IMR-90 (cell line): ENCODE results near the gene DHRS3. TPM values are rescaled to one million over a fixed set of nuclear protein-coding genes. Genes with fewer than 3 reads are reported as not detected.

Experiments
- ATAC-seq: fragments of 200-7000 bp; cut with Tn5 transposase; 2 replicates; pipeline ENCODE4 v1.9.1; 2020; ENCODE audit warnings: low read depth, mild to moderate bottlenecking, moderate library complexity
- BruUV-seq: library from RNA; stranded (reverse); fragments of 400-500 nt; replicated peaks from 2 replicates; lab custom pipeline; 2021; lab: Mats Ljungman, UMichigan
- CTCF ChIA-PET: fragments of 300-600 bp; formaldehyde crosslinking; extraction: SDS; loops from one replicate; lab custom pipeline; 2021; ENCODE audit warnings: antibody characterized with exemption; lab: Yijun Ruan, JAX
- POLR2A ChIA-PET: fragments of 300-600 bp; sonication (Branson Sonifier 250); formaldehyde crosslinking; loops from one replicate; lab custom pipeline; 2022; ENCODE audit warnings: antibody characterized with exemption; ENCODE audit not compliant: unreplicated experiment; lab: Charles Lee
- DNase-seq: peaks from one replicate; pipeline ENCODE4 v3.0.0; 2013
- H2AFZ ChIP-seq: replicated peaks from 2 replicates; pipeline ENCODE3; 2013; ENCODE audit warnings: low read length, mild to moderate bottlenecking; ENCODE audit not compliant: poor library complexity
- H2AK5ac ChIP-seq: 2 replicates; pipeline ENCODE4 v1.6.1; 2013; ENCODE audit warnings: low read depth, low read length, inconsistent platforms
- H2AK9ac ChIP-seq: replicated peaks from 2 replicates; pipeline ENCODE3; 2013; ENCODE audit warnings: mild to moderate bottlenecking, low read depth, low read length, moderate library complexity; ENCODE audit not compliant: poor library complexity
- H2BK120ac ChIP-seq: 2 replicates; pipeline ENCODE4 v1.6.1; 2013; ENCODE audit warnings: low read depth, low read length, inconsistent platforms
- H2BK15ac ChIP-seq: 3 replicates; pipeline ENCODE4 v1.6.1; 2013; ENCODE audit warnings: low read depth, low read length, inconsistent platforms
- H2BK20ac ChIP-seq: 2 replicates; pipeline ENCODE4 v1.6.1; 2013; ENCODE audit warnings: low read depth, mild to moderate bottlenecking, inconsistent platforms, low read length, moderate library complexity
- H2BK5ac ChIP-seq: 2 replicates; pipeline ENCODE4 v1.6.1; 2013; ENCODE audit warnings: mild to moderate bottlenecking, low read depth, low read length, inconsistent platforms; ENCODE audit not compliant: poor library complexity, severe bottlenecking
- H3K14ac ChIP-seq: replicated peaks from 2 replicates; pipeline ENCODE4 v1.6.1; 2013; ENCODE audit warnings: low read depth, low read length, inconsistent platforms
- H3K18ac ChIP-seq: 2 replicates; pipeline ENCODE4 v1.6.1; 2013; ENCODE audit warnings: low read depth, low read length, control low read depth
- H3K23ac ChIP-seq: 2 replicates; pipeline ENCODE4 v1.6.1; 2013; ENCODE audit warnings: low read depth, low read length, inconsistent platforms
- H3K27ac ChIP-seq: 2 replicates; pipeline ENCODE4 v1.5.1; 2013; ENCODE audit warnings: mild to moderate bottlenecking, control low read depth, low read length; ENCODE audit not compliant: insufficient read depth
- H3K27me3 ChIP-seq: 2 replicates; pipeline ENCODE4 v1.6.1; 2013; ENCODE audit warnings: low read length; ENCODE audit not compliant: control insufficient read depth, insufficient read depth
- H3K36me3 ChIP-seq: 2 replicates; pipeline ENCODE4 v1.6.1; 2013; ENCODE audit warnings: low read length, mixed read lengths; ENCODE audit not compliant: control insufficient read depth, insufficient read depth
- H3K4ac ChIP-seq: 2 replicates; pipeline ENCODE4 v1.6.1; 2013; ENCODE audit warnings: low read depth, low read length, inconsistent platforms
- H3K4me1 ChIP-seq: 2 replicates; pipeline ENCODE4 v1.6.1; 2013; ENCODE audit warnings: low read length, mixed read lengths; ENCODE audit not compliant: control insufficient read depth, insufficient read depth
- H3K4me2 ChIP-seq: 2 replicates; pipeline ENCODE4 v1.6.1; 2013; ENCODE audit warnings: low read depth, mild to moderate bottlenecking, control low read depth, low read length, moderate library complexity
- H3K4me3 ChIP-seq: 2 replicates; pipeline ENCODE4 v1.5.1; 2013; ENCODE audit warnings: low read depth, mild to moderate bottlenecking, control low read depth, low read length, moderate library complexity; ENCODE audit not compliant: insufficient read depth
- H3K56ac ChIP-seq: 2 replicates; pipeline ENCODE4 v1.6.1; 2013; ENCODE audit warnings: low read length, inconsistent platforms; ENCODE audit not compliant: insufficient read depth; ENCODE audit errors: extremely low read depth
- H3K79me1 ChIP-seq, 2 experiments: 2 replicates each; pipeline ENCODE4 v1.6.1; 2013; ENCODE audit warnings: low read length in 2 of 2, inconsistent platforms in 1 of 2, low read depth in 1 of 2
- H3K9ac ChIP-seq: 2 replicates; pipeline ENCODE4 v1.6.1; 2013; ENCODE audit warnings: low read depth, low read length, control low read depth
- H3K9me1 ChIP-seq: 2 replicates; pipeline ENCODE4 v1.6.1; 2013; ENCODE audit warnings: low read length, inconsistent platforms; ENCODE audit not compliant: insufficient read depth
- H3K9me3 ChIP-seq: 2 replicates; pipeline ENCODE4 v1.6.1; 2013; ENCODE audit warnings: low read length; ENCODE audit not compliant: control insufficient read depth, insufficient read depth
- H4K20me1 ChIP-seq: 2 replicates; pipeline ENCODE4 v1.6.1; 2013; ENCODE audit warnings: low read length, inconsistent platforms; ENCODE audit not compliant: insufficient read depth
- H4K5ac ChIP-seq: 2 replicates; pipeline ENCODE4 v1.6.1; 2013; ENCODE audit warnings: mild to moderate bottlenecking, low read depth, low read length, control low read depth
- H4K8ac ChIP-seq, 2 experiments: 2 replicates each; pipeline ENCODE4 v1.6.1; 2013; ENCODE audit warnings: low read depth in 2 of 2, low read length in 2 of 2, control low read depth in 1 of 2, inconsistent platforms in 1 of 2
- H4K91ac ChIP-seq: 2 replicates; pipeline ENCODE4 v1.6.1; 2013; ENCODE audit warnings: low read depth, low read length, inconsistent platforms; ENCODE audit not compliant: insufficient read depth
- BHLHE40 ChIP-seq: fragments of 150-350 bp; IDR thresholded peaks from 2 replicates; pipeline ENCODE4 v1.6.1; 2016; ENCODE audit warnings: mild to moderate bottlenecking, low read depth, low read length
- CEBPB ChIP-seq: IDR thresholded peaks from 2 replicates; pipeline ENCODE4 v1.6.1; 2012; ENCODE audit warnings: low read depth, low read length, improper control_type of control experiment
- CHD1 ChIP-seq: IDR thresholded peaks from 2 replicates; pipeline ENCODE4 v1.6.1; 2012; ENCODE audit warnings: low read depth, low read length, improper control_type of control experiment
- FOS ChIP-seq: fragments of 150-350 bp; IDR thresholded peaks from 2 replicates; pipeline ENCODE4 v1.6.1; 2016; ENCODE audit warnings: low read depth, low read length
- MAFK ChIP-seq: IDR thresholded peaks from 2 replicates; pipeline ENCODE4 v1.6.1; 2012; ENCODE audit warnings: low read depth, low read length, improper control_type of control experiment
- MAZ ChIP-seq: IDR thresholded peaks from 2 replicates; pipeline ENCODE4 v1.6.1; 2012; ENCODE audit warnings: low read depth, mild to moderate bottlenecking, low read length, improper control_type of control experiment, moderate library complexity, borderline replicate concordance
- MXI1 ChIP-seq: IDR thresholded peaks from 2 replicates; pipeline ENCODE4 v1.6.1; 2012; ENCODE audit warnings: low read depth, mild to moderate bottlenecking, low read length, moderate library complexity, borderline replicate concordance
- NFE2L2 ChIP-seq: fragments of 150-350 bp; IDR thresholded peaks from 2 replicates; pipeline ENCODE4 v1.6.1; 2016; ENCODE audit warnings: low read depth, mild to moderate bottlenecking, low read length
- POLR2A ChIP-seq: IDR thresholded peaks from 2 replicates; pipeline ENCODE4 v1.6.1; 2012; ENCODE audit warnings: mild to moderate bottlenecking, low read depth, low read length
- RAD21 ChIP-seq: IDR thresholded peaks from 2 replicates; pipeline ENCODE4 v1.6.1; 2012; ENCODE audit warnings: low read length, improper control_type of control experiment
- RCOR1 ChIP-seq: IDR thresholded peaks from 2 replicates; pipeline ENCODE4 v1.6.1; 2012; ENCODE audit warnings: mild to moderate bottlenecking, low read length, improper control_type of control experiment; ENCODE audit not compliant: insufficient replicate concordance
- RFX5 ChIP-seq: IDR thresholded peaks from 2 replicates; pipeline ENCODE4 v1.8.0; 2012; ENCODE audit warnings: low read depth, mild to moderate bottlenecking, low read length, moderate library complexity
- WGBS, 2 experiments: methylation state at CpG; one replicate each; pipeline versions ENCODE4 v1.1.5 to v1.1.7; 2013; ENCODE audit warnings: missing lambda C conversion rate in 2 of 2; ENCODE audit not compliant: insufficient read length in 1 of 2; ENCODE audit errors: extremely low coverage in 2 of 2; 5-methylcytosine and 5-hydroxymethylcytosine counted together
- dilution Hi-C: fragments of 300-500 bp; cut with HindIII; formaldehyde crosslinking; loops from one replicate; pipeline ENCODE4 v1.14.3; 2018; ENCODE audit warnings: low sequenced_read_pairs; ENCODE audit not compliant: unreplicated experiment
- in situ Hi-C: fragments of 300-500 bp; cut with MboI; formaldehyde crosslinking; loops from 3 replicates; pipeline ENCODE4 v1.14.3; 2019; ENCODE audit warnings: low sequenced_read_pairs, inconsistent platforms, mixed read lengths
- intact Hi-C: fragments of 100-400 bp; cut with micrococcal nuclease; formaldehyde crosslinking; loops from 2 replicates; pipeline ENCODE4 v1.10.0; 2022
- polyA plus RNA-seq, 3 experiments: library from polyadenylated mRNA; depleted of rRNA; stranded (reverse); fragments of >200 nt; gene quantifications; 2 replicates each; pipeline ENCODE4 v1.2.3, GENCODE V29; 2012; ENCODE audit warnings: low replicate concordance in 1 of 3
- total RNA-seq: library from RNA; depleted of rRNA; stranded (reverse); fragments of >200 nt; gene quantifications from 2 replicates; pipeline ENCODE4 v1.2.3, GENCODE V29; 2012
- TF ChIP-seq, protein P1 (sequence below): conservative IDR thresholded peaks from 2 replicates; pipeline ENCODE4 v1.5.1; 2012; ENCODE audit warnings: mild to moderate bottlenecking, low read depth, low read length, improper control_type of control experiment
- TF ChIP-seq, protein P2 (sequence below): fragments of 150-350 bp; IDR thresholded peaks from 2 replicates; pipeline ENCODE4 v1.6.1; 2017; ENCODE audit warnings: mild to moderate bottlenecking, antibody characterized with exemption, low read length, low read depth
- TF ChIP-seq, protein P3 (sequence below): fragments of 150-350 bp; IDR thresholded peaks from 2 replicates; pipeline ENCODE4 v1.6.1; 2016; ENCODE audit warnings: low read depth, mild to moderate bottlenecking, low read length, moderate library complexity, borderline replicate concordance

DHRS3 gene
- total and polyA plus RNA-seq, 2 of the 4 experiments (the other 2 are of a cell fraction) = 11.2 to 14.5 TPM

DNA sequence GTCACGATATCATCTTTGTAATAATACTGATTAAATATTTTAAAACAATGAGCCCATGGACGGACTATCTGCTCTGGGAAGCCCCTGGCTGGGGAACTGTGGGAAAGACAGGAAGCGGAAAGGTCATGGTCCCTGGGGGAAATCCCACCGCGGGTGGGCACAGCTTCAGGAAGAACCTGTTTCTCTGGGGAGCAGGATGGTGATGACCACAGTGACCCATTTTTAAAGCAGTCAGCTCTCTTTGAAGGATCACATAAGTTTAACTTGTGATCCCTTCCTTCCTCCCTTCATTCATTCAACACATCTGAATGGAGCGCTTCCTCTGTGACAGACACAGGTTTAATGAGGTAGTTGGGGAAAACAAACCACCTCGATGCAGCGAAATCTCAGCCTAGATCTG, 73.0 kb downstream of the DHRS3 start:
- no CpG with 5 or more reads among the region's 8 CpGs for WGBS, 2 experiments
- Histone ChIP-seq H3K36me3 (no peaks in the 10 kb centered on the region), H3K9ac (no peak overlapping the region), H3K79me1 (no peaks in the 10 kb centered on the region), H4K5ac (no peak overlapping the region), H2BK20ac (no peak overlapping the region), H3K4me3 (no peak overlapping the region), H3K4me1 (peaks cover 25% of the 10 kb centered on the region), H3K14ac (0 out of 2 replicates have a peak overlapping the region, but pooled peaks have one; percentile 64), H4K8ac (no peak overlapping the region), H3K4me2 (no peak overlapping the region), H3K18ac (no peak overlapping the region; the same call in 1 of the 2 replicates), H2BK15ac (no peak overlapping the region), H2BK120ac (no peak overlapping the region), H4K20me1 (no peaks in the 10 kb centered on the region), H3K27ac (no peak overlapping the region), H3K9me3 (no peaks in the 10 kb centered on the region), H2AK9ac (no peak overlapping the region), H3K23ac (no peak overlapping the region), H2AFZ (no peak overlapping the region), H3K56ac (no peak overlapping the region), H3K9me1 (peaks cover 4% of the 10 kb centered on the region), H2AK5ac (no peak overlapping the region), H3K4ac (peak overlapping the region; percentile 19), H4K91ac (no peak overlapping the region), H3K27me3 (peaks cover 7% of the 10 kb centered on the region; the same call in 1 of the 2 replicates), H2BK5ac (no peak overlapping the region)
- in situ Hi-C loops = no loop called here
- CTCF ChIA-PET = no interaction called here
- POLR2A ChIA-PET = no interaction called here
- dilution Hi-C loops = no loop called here
- no TSS peak for BruUV-seq
- TF ChIP-seq CEBPB (no peak), MXI1 (no peak), FOS (no peak), RAD21 (no peak), NFE2L2 (no peak), RFX5 (no peak), RCOR1 (no peak), POLR2A (no peak), MAFK (no peak), BHLHE40 (no peak), CHD1 (no peak), MAZ (no peak)
- TF ChIP-seq, protein P1, sequence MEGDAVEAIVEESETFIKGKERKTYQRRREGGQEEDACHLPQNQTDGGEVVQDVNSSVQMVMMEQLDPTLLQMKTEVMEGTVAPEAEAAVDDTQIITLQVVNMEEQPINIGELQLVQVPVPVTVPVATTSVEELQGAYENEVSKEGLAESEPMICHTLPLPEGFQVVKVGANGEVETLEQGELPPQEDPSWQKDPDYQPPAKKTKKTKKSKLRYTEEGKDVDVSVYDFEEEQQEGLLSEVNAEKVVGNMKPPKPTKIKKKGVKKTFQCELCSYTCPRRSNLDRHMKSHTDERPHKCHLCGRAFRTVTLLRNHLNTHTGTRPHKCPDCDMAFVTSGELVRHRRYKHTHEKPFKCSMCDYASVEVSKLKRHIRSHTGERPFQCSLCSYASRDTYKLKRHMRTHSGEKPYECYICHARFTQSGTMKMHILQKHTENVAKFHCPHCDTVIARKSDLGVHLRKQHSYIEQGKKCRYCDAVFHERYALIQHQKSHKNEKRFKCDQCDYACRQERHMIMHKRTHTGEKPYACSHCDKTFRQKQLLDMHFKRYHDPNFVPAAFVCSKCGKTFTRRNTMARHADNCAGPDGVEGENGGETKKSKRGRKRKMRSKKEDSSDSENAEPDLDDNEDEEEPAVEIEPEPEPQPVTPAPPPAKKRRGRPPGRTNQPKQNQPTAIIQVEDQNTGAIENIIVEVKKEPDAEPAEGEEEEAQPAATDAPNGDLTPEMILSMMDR = no peak
- TF ChIP-seq, protein P2, sequence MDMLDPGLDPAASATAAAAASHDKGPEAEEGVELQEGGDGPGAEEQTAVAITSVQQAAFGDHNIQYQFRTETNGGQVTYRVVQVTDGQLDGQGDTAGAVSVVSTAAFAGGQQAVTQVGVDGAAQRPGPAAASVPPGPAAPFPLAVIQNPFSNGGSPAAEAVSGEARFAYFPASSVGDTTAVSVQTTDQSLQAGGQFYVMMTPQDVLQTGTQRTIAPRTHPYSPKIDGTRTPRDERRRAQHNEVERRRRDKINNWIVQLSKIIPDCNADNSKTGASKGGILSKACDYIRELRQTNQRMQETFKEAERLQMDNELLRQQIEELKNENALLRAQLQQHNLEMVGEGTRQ = no peak
- TF ChIP-seq, protein P3, sequence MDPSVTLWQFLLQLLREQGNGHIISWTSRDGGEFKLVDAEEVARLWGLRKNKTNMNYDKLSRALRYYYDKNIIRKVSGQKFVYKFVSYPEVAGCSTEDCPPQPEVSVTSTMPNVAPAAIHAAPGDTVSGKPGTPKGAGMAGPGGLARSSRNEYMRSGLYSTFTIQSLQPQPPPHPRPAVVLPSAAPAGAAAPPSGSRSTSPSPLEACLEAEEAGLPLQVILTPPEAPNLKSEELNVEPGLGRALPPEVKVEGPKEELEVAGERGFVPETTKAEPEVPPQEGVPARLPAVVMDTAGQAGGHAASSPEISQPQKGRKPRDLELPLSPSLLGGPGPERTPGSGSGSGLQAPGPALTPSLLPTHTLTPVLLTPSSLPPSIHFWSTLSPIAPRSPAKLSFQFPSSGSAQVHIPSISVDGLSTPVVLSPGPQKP = no peak
- DNase-seq (no peak), ATAC-seq (no peak)
- intact Hi-C loops = loop anchor here (5.0 kb wide), 1 partner anchor 63 kb away; no protein-coding TSS in a partner anchor
